ENCODE results near the gene ANP32B.
"Not testable (repeated sequence)": the region's sequence is repeated elsewhere in the genome, so short reads cannot be mapped to it uniquely, and the experiment has no call there.

ANP32B gene

GRCh38 chr9:97958812-97959511, 24.2 kb upstream of the ANP32B start:
- DNase-seq (ENCODE audit: low spot score in 2 of 2) = no peak
- H3K9me3 Mint-ChIP-seq = no peaks in the 10 kb centered on the region
- H3K36me3 Mint-ChIP-seq = no peaks in the 10 kb centered on the region
- peak; percentile 99 for ATAC-seq
- no peak overlapping the region for H3K4me3 Mint-ChIP-seq
- peaks cover 9% of the 10 kb centered on the region for H3K4me1 Mint-ChIP-seq
- peak overlapping the region; percentile 86 for H3K27ac Mint-ChIP-seq

GRCh38 chr9:97959585-97959984, 23.6 kb upstream of the ANP32B start:
- ATAC-seq = no peak
- no peak for DNase-seq (ENCODE audit: low spot score in 2 of 2)
- Mint-ChIP-seq H3K36me3 (no peaks in the 10 kb centered on the region), H3K27ac (peak overlapping the region; percentile 86), H3K4me3 (no peak overlapping the region), H3K4me1 (peaks cover 9% of the 10 kb centered on the region), H3K9me3 (no peaks in the 10 kb centered on the region)

- ATAC-seq; H3K4me1 Mint-ChIP-seq; DNase-seq (ENCODE audit: low spot score in 2 of 2); H3K36me3 Mint-ChIP-seq; H3K27ac Mint-ChIP-seq; H3K4me3 Mint-ChIP-seq; H3K9me3 Mint-ChIP-seq: not testable (repeated sequence)
Observed at GRCh38 chr9:97960678-97961328, 22.3 kb upstream of the ANP32B start.

- H3K36me3 Mint-ChIP-seq = no peaks in the 10 kb centered on the region
- H3K9me3 Mint-ChIP-seq = no peaks in the 10 kb centered on the region
- peaks cover 9% of the 10 kb centered on the region for H3K4me1 Mint-ChIP-seq
- H3K4me3 Mint-ChIP-seq = no peak overlapping the region
- H3K27ac Mint-ChIP-seq = no peak overlapping the region
- ATAC-seq (no peak), DNase-seq (ENCODE audit: low spot score in 2 of 2) (no peak)
Observed at GRCh38 chr9:97961361-97961760, 21.8 kb upstream of the ANP32B start.

- H3K4me1 Mint-ChIP-seq = peaks cover 9% of the 10 kb centered on the region
- no peak for ATAC-seq
- H3K27ac Mint-ChIP-seq = no peak overlapping the region
- H3K36me3 Mint-ChIP-seq = no peaks in the 10 kb centered on the region
- H3K9me3 Mint-ChIP-seq = no peaks in the 10 kb centered on the region
- H3K4me3 Mint-ChIP-seq = no peak overlapping the region
- DNase-seq (ENCODE audit: low spot score in 2 of 2) = no peak
Observed at GRCh38 chr9:97962136-97962535, 21.0 kb upstream of the ANP32B start.

GRCh38 chr9:97962575-97962974, 20.6 kb upstream of the ANP32B start:
- H3K4me3 Mint-ChIP-seq = no peak overlapping the region
- H3K27ac Mint-ChIP-seq = no peak overlapping the region
- no peaks in the 10 kb centered on the region for H3K36me3 Mint-ChIP-seq
- H3K9me3 Mint-ChIP-seq = no peaks in the 10 kb centered on the region
- ATAC-seq = no peak
- peaks cover 9% of the 10 kb centered on the region for H3K4me1 Mint-ChIP-seq
- DNase-seq (ENCODE audit: low spot score in 2 of 2) = no peak

GRCh38 chr9:97963232-97963631, 19.9 kb upstream of the ANP32B start:
- Mint-ChIP-seq H3K27ac (no peak overlapping the region), H3K36me3 (no peaks in the 10 kb centered on the region), H3K4me1 (peaks cover 9% of the 10 kb centered on the region), H3K4me3 (no peak overlapping the region), H3K9me3 (no peaks in the 10 kb centered on the region)
- DNase-seq (ENCODE audit: low spot score in 2 of 2) (no peak), ATAC-seq (no peak)

GRCh38 chr9:97964901-97965300, 18.2 kb upstream of the ANP32B start:
- ATAC-seq = no peak
- no peaks in the 10 kb centered on the region for H3K36me3 Mint-ChIP-seq
- no peak overlapping the region for H3K27ac Mint-ChIP-seq

GRCh38 chr9:97966493-97966892, 16.6 kb upstream of the ANP32B start:
- no peak for ATAC-seq
- Mint-ChIP-seq H3K4me1 (no peaks in the 10 kb centered on the region), H3K4me3 (no peak overlapping the region), H3K27ac (no peak overlapping the region), H3K9me3 (no peaks in the 10 kb centered on the region), H3K36me3 (no peaks in the 10 kb centered on the region)
- no peak for DNase-seq (ENCODE audit: low spot score in 2 of 2)

More at GRCh38 chr9:97964901-97965300, 18.2 kb upstream of the ANP32B start:
- Mint-ChIP-seq H3K9me3 (no peaks in the 10 kb centered on the region), H3K4me3 (no peak overlapping the region), H3K4me1 (no peaks in the 10 kb centered on the region)
- no peak for DNase-seq (ENCODE audit: low spot score in 2 of 2)

GRCh38 chr9:97969014-97969413, 14.1 kb upstream of the ANP32B start:
- ATAC-seq (no peak), DNase-seq (ENCODE audit: low spot score in 2 of 2) (no peak)
- Mint-ChIP-seq H3K27ac (no peak overlapping the region), H3K9me3 (no peaks in the 10 kb centered on the region), H3K4me3 (no peak overlapping the region), H3K4me1 (no peaks in the 10 kb centered on the region), H3K36me3 (no peaks in the 10 kb centered on the region)

- no peaks in the 10 kb centered on the region for H3K4me1 Mint-ChIP-seq
- no peak for DNase-seq (ENCODE audit: low spot score in 2 of 2)
- no peak overlapping the region for H3K27ac Mint-ChIP-seq
- no peak for ATAC-seq
- H3K9me3 Mint-ChIP-seq = no peaks in the 10 kb centered on the region
- H3K36me3 Mint-ChIP-seq = no peaks in the 10 kb centered on the region
- no peak overlapping the region for H3K4me3 Mint-ChIP-seq
Observed at GRCh38 chr9:97970165-97970564, 13.0 kb upstream of the ANP32B start.

GRCh38 chr9:97972753-97973152, 10.4 kb upstream of the ANP32B start:
- no peak overlapping the region for H3K27ac Mint-ChIP-seq
- no peak overlapping the region for H3K4me3 Mint-ChIP-seq
- DNase-seq (ENCODE audit: low spot score in 2 of 2) (no peak), ATAC-seq (no peak)
- no peaks in the 10 kb centered on the region for H3K4me1 Mint-ChIP-seq
- H3K36me3 Mint-ChIP-seq = no peaks in the 10 kb centered on the region
- H3K9me3 Mint-ChIP-seq = no peaks in the 10 kb centered on the region

GRCh38 chr9:97975376-97975775, 7.8 kb upstream of the ANP32B start:
- Mint-ChIP-seq H3K4me1 (no peaks in the 10 kb centered on the region), H3K27ac (no peak overlapping the region), H3K4me3 (no peak overlapping the region), H3K9me3 (no peaks in the 10 kb centered on the region), H3K36me3 (no peaks in the 10 kb centered on the region)
- DNase-seq (ENCODE audit: low spot score in 2 of 2) (no peak), ATAC-seq (no peak)

- not testable (repeated sequence) for H3K9me3 Mint-ChIP-seq, H3K4me1 Mint-ChIP-seq, H3K4me3 Mint-ChIP-seq
Observed at GRCh38 chr9:97976633-97977032, 6.5 kb upstream of the ANP32B start.

GRCh38 chr9:97978371-97979130, 4.6 kb upstream of the ANP32B start:
- peaks cover 16% of the 10 kb centered on the region for H3K36me3 Mint-ChIP-seq
- H3K4me1 Mint-ChIP-seq = peaks cover 16% of the 10 kb centered on the region
- H3K27ac Mint-ChIP-seq = no peak overlapping the region
- no peaks in the 10 kb centered on the region for H3K9me3 Mint-ChIP-seq
- DNase-seq (ENCODE audit: low spot score in 2 of 2) (no peak), ATAC-seq (no peak)
- no peak overlapping the region for H3K4me3 Mint-ChIP-seq

More at GRCh38 chr9:97976633-97977032, 6.5 kb upstream of the ANP32B start:
- DNase-seq (ENCODE audit: low spot score in 2 of 2); ATAC-seq; H3K27ac Mint-ChIP-seq; H3K36me3 Mint-ChIP-seq: not testable (repeated sequence)

Data from stimulated activated effector memory CD8-positive, alpha-beta T cell treated with anti-CD3 and anti-CD28 coated beads, Interleukin-12 subunit alpha, Interleukin-12 subunit beta, amount 100 ng/mL, for 72 hours (primary cell).